Ureter (tissue), 1 donor: ENCODE results near the gene GRIK1. TPM values are rescaled to one million over a fixed set of nuclear protein-coding genes. Genes with fewer than 3 reads are reported as not detected.
"Not testable (repeated sequence)": the region's sequence is repeated elsewhere in the genome, so short reads cannot be mapped to it uniquely, and the experiment has no call there.

ENCODE experiments used
- DNase-seq: peaks from one replicate; pipeline ENCODE4 v3.0.0-alpha.2; 2020; ENCODE audit warnings: low spot score
- total RNA-seq: library from RNA; stranded (reverse); gene quantifications from one replicate; pipeline ENCODE4 v1.2.4, GENCODE V29; 2023
- donor health status: DM: yes; HTN: yes; CAD: no.

Gene GRIK1
- total RNA-seq, 1 donor from 2014 or later: 0.49 TPM

GRCh38 chr21:29610779-29611360 is 328.9 kb downstream of the GRIK1 start:
- no peak for DNase-seq

GRCh38 chr21:29606613-29607012 is 333.2 kb downstream of the GRIK1 start:
- no peak for DNase-seq

DNA sequence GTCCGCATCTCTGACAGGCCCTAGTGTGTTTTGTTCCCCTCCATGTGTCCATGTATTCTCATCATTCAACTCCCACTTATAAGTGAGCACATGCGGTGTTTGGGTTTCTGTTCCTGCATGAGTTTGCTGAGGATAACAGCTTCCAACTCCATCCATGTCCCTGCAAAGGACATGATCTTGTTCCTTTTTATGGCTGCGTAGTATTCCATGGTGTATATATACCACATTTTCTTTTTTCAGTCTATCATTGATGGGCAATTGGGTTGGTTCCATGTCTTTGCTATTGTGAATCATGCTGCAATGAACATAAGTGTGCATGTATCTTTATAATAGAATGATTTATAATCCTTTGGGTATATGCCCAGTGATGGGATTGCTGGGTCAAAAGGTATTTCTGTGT is 334.6 kb downstream of the GRIK1 start:
- not testable (repeated sequence) for DNase-seq

DNA sequence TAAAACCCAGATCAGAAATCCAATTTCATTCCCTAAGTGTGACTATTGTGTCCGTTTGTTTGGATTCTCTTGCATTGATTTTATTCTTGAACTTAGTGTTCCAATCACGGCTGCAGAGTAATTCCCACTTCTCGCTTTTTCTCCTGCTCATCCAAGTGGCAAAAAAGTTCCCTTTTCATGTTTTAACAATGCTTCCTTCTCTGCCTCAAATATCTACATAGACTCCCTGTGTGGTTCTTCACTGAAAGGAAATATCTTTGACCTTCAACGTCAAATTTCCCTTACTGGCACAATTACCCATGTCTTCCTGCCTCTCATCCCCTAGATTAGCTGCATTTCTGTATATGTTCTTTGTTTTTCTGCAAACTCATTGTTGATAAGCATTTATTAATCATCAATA is 335.7 kb downstream of the GRIK1 start:
- no peak for DNase-seq

DNA sequence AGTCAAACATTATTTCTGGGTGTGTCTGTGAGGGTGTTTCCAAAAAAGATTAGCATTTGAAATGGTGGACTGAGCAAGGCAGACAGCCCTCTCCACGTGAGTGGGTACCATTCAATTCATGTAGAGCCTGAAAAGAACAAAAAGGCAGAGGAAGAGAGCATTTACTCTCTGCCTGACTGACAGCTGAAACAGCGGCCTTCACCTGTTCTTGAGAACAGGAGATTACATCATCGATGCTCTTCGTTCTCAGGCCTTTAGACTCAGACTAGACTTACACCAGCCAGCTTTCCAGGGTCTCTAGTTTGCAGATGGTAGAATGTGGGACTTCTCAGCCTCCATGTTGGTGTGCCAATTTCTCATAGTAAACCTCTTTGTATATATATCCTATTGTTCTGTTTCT is 338.7 kb downstream of the GRIK1 start:
- no peak for DNase-seq

- DNase-seq: no peak
Observed at GRCh38 chr21:29586696-29587095, 353.1 kb downstream of the GRIK1 start.

DNA sequence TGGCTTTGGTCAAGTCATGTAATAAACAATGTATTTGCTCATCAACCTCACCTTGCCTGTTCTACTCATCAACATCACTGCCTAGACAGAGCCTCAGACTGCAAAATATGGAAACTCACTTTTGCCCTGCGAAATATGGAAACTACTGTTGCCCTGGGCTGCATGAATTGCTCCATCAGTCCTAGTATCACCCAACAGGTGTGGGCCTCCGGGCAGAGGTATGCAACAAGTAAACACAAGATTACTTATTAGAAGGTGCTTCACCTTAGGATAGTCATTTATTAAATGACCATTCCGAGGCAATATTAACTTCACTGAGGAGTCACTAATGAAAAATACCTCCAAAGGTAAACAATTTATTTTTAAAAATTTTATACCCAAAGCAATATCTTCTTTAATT is 354.3 kb downstream of the GRIK1 start:
- no peak for DNase-seq

DNA sequence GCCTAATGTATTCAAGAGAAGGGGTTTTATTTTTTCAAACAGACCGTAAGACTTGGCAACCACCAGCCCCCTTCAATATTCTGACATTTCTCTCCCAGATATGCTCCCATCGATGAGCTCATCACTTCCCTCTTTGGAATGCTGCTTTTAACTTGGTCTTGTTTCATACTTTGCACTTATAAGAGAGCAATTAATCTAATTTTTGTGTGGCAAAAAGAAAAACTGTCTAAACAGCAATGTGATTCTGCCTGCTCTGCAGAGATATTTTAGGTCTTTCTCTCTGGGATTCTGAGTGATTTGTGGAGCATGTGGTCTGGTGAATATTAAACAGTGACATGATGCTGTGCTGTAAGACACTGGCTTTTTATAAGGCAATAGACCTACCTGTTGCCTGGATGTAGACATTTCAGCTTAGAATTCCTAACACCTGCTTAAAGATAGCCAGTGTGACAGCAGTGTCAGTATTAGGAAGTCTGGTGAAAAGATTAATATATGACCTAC is 356.3 kb downstream of the GRIK1 start:
- DNase-seq: no peak

- DNase-seq: no peak
Observed at GRCh38 chr21:29582855-29583254, 356.9 kb downstream of the GRIK1 start.

GRCh38 chr21:29581393-29581792 is 358.4 kb downstream of the GRIK1 start:
- no peak for DNase-seq

- DNase-seq: no peak
Observed at GRCh38 chr21:29580732-29581285, 359.0 kb downstream of the GRIK1 start.

- no peak for DNase-seq
Observed at GRCh38 chr21:29578306-29578705, 361.5 kb downstream of the GRIK1 start.

DNA sequence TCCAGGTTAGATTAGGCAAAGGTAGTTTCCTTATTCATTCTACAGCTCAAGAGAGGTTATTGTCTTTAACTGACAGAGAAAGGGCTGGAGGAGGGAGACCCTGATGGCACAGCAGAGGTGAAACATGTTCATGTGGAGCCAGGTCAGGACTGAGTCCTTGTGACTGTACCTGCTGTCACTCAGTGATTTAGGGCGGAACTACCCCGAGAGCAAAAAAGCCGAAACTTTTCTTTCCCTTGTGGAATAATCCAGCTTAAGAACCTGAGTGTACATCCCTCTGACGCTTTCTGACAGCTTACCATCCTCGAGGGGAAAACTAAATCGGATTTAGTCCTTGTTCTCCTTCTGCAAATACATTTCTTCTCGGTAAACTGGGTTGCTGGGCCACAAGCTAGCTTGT is 367.8 kb downstream of the GRIK1 start:
- DNase-seq: no peak

GRCh38 chr21:29568020-29568697 is 371.6 kb downstream of the GRIK1 start:
- no peak for DNase-seq

- no peak for DNase-seq
Observed at GRCh38 chr21:29557931-29558725, 381.7 kb downstream of the GRIK1 start.

DNA sequence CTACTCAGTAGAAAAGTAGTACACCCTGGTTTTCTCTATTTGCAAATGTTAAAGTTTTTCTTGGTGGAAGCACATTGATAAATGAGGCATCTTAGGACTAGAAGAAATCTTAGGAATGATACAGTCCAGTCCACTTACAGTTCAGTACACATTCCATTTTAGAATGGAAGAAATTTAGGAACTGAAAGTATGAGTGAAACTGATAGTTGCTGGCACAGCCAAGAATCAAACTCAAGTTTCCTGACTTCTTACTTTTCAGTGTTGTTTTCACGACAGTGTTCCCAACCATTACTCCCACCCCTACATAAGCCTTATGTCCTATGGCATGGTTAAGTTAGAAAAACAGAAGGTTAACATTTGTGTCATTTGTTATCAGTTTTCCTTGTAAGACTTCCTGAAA is 382.6 kb downstream of the GRIK1 start:
- DNase-seq: no peak

DNA sequence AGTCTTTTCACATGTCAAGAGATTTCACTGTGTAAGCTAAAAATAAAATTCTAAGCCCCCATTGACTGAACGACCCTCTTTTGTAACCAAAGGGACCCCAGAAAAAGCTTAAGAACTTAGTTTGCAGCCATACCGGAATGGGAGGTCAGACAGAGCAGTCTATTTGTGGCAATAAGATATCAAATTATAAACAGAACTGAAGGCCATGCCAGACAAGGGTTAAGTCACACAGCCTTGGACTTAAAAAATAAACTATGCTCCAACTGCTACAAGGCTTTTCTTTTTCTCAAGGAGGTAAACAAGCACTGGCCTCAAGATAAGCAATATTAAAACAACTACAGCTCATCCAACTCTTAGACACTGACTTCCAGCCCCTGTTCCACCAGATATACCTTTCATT is 384.2 kb downstream of the GRIK1 start:
- no peak for DNase-seq

DNA sequence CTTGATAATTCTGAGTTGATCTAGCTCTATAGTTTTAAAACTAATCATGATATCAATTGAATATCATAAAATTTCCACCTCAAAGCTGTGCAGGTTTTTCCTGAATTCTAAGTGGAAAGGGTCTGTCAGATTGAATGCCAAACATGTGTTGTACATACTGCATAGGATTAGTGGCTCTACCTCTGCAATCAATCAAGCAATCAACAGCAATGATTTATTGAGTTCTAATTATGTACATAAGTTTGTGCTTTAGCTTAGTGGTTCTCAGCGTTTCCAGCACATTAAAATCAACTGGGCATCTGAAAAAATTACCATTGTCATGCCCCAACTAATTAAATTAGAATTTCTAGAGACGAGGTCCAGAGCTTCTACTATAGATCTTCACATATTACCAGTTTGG is 389.6 kb downstream of the GRIK1 start:
- DNase-seq: no peak

- no peak for DNase-seq
Observed at GRCh38 chr21:29549614-29550013, 390.2 kb downstream of the GRIK1 start.

GRCh38 chr21:29547998-29548397 is 391.8 kb downstream of the GRIK1 start:
- no peak for DNase-seq

DNA sequence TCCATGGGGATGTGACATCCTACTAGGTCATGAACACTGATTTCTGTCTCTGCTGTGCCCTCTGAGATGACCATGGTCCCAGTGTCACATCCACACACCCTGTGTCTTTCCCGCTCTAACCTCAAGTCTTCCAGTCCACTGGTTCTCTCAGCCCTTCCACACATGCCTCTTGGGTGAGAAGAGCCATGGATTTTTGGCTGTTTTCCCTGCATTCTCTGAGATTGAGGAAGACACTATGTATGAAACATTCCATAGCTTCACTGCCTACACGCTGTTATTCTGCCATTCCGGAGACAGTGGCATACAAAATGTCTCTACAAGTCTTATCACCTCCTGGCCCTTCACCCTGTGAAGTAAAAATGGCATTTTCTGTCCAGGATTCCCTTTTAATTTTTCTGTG is 393.7 kb downstream of the GRIK1 start:
- no peak for DNase-seq

- no peak for DNase-seq
Observed at GRCh38 chr21:29540289-29540688, 399.5 kb downstream of the GRIK1 start.

DNA sequence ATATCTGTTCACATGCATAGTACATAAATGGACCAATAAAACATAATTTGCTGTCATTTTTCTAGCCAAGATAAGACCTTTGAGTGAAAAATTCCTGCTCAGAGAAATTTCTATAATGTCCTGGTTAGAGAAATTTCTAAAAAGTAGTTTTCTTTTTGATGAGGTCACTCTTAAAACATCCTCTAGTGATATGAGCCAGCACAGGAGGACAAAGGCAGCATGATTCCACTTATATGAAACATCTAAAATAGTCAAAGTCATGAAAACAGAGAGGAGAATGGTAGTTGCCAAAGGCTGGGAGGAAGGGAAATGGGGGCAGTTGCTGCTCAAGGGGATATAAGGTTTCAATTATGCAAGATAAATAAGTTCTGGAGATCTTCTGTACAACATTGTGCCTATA is 401.7 kb downstream of the GRIK1 start:
- no peak for DNase-seq
